ENCODE measurements around the gene DLG2.

DLG2 gene

GRCh38 chr11:84142411-84142810 is 1484.7 kb downstream of the DLG2 start:
- no peaks in the 10 kb centered on the region for H4K20me1 ChIP-seq (ENCODE audit: control insufficient read depth, insufficient read depth, low read depth, low read length)
- no peak overlapping the region for H3K4me2 ChIP-seq (ENCODE audit: low read length)
- no peaks in the 10 kb centered on the region for H3K9me3 ChIP-seq (ENCODE audit: control insufficient read depth, insufficient read depth, low read length)
- no peaks in the 10 kb centered on the region for H3K36me3 ChIP-seq (ENCODE audit: control insufficient read depth, low read length)
- no peaks in the 10 kb centered on the region for H3K27me3 ChIP-seq (ENCODE audit: control insufficient read depth, low read length)
- no peak overlapping the region for H3K27ac ChIP-seq (ENCODE audit: low read depth, low read length)
- H3K79me2 ChIP-seq (ENCODE audit: control insufficient read depth, low read length), result no peaks in the 10 kb centered on the region
- TF ChIP-seq CTCF (IDR thresholded peaks at IDR 0.05; ENCODE audit: low read depth, low read length, poor library complexity, severe bottlenecking), result no peak
- no peak for TF ChIP-seq EZH2phosphoT487 (IDR thresholded peaks at IDR 0.05; ENCODE audit: borderline replicate concordance, low read length)
- no peaks in the 10 kb centered on the region for H3F3A ChIP-seq (ENCODE audit: control insufficient read depth, insufficient read depth)
- no peaks in the 10 kb centered on the region for H3K4me1 ChIP-seq (ENCODE audit: control insufficient read depth, low read length)
- H3K4me3 ChIP-seq (ENCODE audit: low read length), result no peak overlapping the region
- H3K9me2 ChIP-seq (replicated peaks; ENCODE audit: control insufficient read depth, low read length), result no peaks in the 10 kb centered on the region

GRCh38 chr11:84140386-84141169 is 1486.6 kb downstream of the DLG2 start:
- H3K4me3 ChIP-seq (ENCODE audit: low read length), result no peak overlapping the region
- H3K9me2 ChIP-seq (replicated peaks; ENCODE audit: control insufficient read depth, low read length), result no peaks in the 10 kb centered on the region
- no peaks in the 10 kb centered on the region for H3K36me3 ChIP-seq (ENCODE audit: control insufficient read depth, low read length)
- no peaks in the 10 kb centered on the region for H3K4me1 ChIP-seq (ENCODE audit: control insufficient read depth, low read length)
- no peaks in the 10 kb centered on the region for H3K79me2 ChIP-seq (ENCODE audit: control insufficient read depth, low read length)
- no peaks in the 10 kb centered on the region for H4K20me1 ChIP-seq (ENCODE audit: control insufficient read depth, insufficient read depth, low read depth, low read length)
- H3K4me2 ChIP-seq (ENCODE audit: low read length), result no peak overlapping the region
- TF ChIP-seq CTCF (IDR thresholded peaks at IDR 0.05; ENCODE audit: low read depth, low read length, poor library complexity, severe bottlenecking) (no peak), EZH2phosphoT487 (IDR thresholded peaks at IDR 0.05; ENCODE audit: borderline replicate concordance, low read length) (no peak)
- H3F3A ChIP-seq (ENCODE audit: control insufficient read depth, insufficient read depth), result no peaks in the 10 kb centered on the region
- no peaks in the 10 kb centered on the region for H3K9me3 ChIP-seq (ENCODE audit: control insufficient read depth, insufficient read depth, low read length)
- no peaks in the 10 kb centered on the region for H3K27me3 ChIP-seq (ENCODE audit: control insufficient read depth, low read length)
- H3K27ac ChIP-seq (ENCODE audit: low read depth, low read length), result no peak overlapping the region

DNA sequence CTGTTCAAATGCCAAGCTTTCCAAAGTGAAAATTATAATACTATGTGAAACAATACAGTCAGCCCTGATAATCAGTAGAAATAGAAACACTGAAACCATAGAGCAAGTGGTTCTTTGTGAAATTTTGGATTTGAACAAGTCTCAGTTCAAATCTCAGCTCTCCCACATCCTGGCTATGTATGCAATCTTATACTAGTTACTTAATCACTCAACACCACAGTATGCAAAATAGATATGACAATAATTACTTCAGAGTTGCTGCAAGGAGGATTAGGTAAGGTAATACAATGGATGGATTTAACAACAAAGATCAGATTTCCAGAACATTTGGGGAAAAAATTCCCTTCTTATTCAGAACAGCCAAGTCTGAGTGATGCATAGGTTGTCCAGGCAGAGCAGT is 1489.2 kb downstream of the DLG2 start:
- Histone ChIP-seq H3K27me3 (ENCODE audit: control insufficient read depth, low read length) (no peaks in the 10 kb centered on the region), H4K20me1 (ENCODE audit: control insufficient read depth, insufficient read depth, low read depth, low read length) (no peaks in the 10 kb centered on the region), H3F3A (ENCODE audit: control insufficient read depth, insufficient read depth) (no peaks in the 10 kb centered on the region)

More for the DNA sequence above, 1489.2 kb downstream of the DLG2 start:
- no peak for TF ChIP-seq CTCF (IDR thresholded peaks at IDR 0.05; ENCODE audit: low read depth, low read length, poor library complexity, severe bottlenecking)
- TF ChIP-seq EZH2phosphoT487 (IDR thresholded peaks at IDR 0.05; ENCODE audit: borderline replicate concordance, low read length), result no peak
- no peak overlapping the region for H3K4me2 ChIP-seq (ENCODE audit: low read length)
- no peaks in the 10 kb centered on the region for H3K9me3 ChIP-seq (ENCODE audit: control insufficient read depth, insufficient read depth, low read length)
- no peaks in the 10 kb centered on the region for H3K4me1 ChIP-seq (ENCODE audit: control insufficient read depth, low read length)
- H3K36me3 ChIP-seq (ENCODE audit: control insufficient read depth, low read length), result no peaks in the 10 kb centered on the region
- H3K9me2 ChIP-seq (replicated peaks; ENCODE audit: control insufficient read depth, low read length), result no peaks in the 10 kb centered on the region
- no peak overlapping the region for H3K4me3 ChIP-seq (ENCODE audit: low read length)
- no peak overlapping the region for H3K27ac ChIP-seq (ENCODE audit: low read depth, low read length)
- no peaks in the 10 kb centered on the region for H3K79me2 ChIP-seq (ENCODE audit: control insufficient read depth, low read length)

Data from DOHH2 (cell line).